RWPE2 (cell line): ENCODE measurements around the gene YAP1.
"Not testable (repeated sequence)": the region's sequence is repeated elsewhere in the genome, so short reads cannot be mapped to it uniquely, and the experiment has no call there.

Source experiments
- ATAC-seq: fragments of 200-7000 bp; cut with Tn5 transposase; 3 replicates; pipeline ENCODE4 v1.9.1; 2021; ENCODE audit warnings: low read depth
- DNase-seq: peaks from one replicate; pipeline ENCODE4 v3.0.0-alpha.2; 2020; ENCODE audit warnings: low spot score
- H3K27ac ChIP-seq: fragments of 450-650 bp; 2 replicates; pipeline ENCODE4 v1.5.1; 2017; ENCODE audit warnings: mild to moderate bottlenecking; ENCODE audit not compliant: poor library complexity, severe bottlenecking
- H3K27me3 ChIP-seq: fragments of 250-450 bp; sonication (Bioruptor Pico); 2 replicates; pipeline ENCODE4 v1.5.1; 2021; ENCODE audit warnings: mild to moderate bottlenecking, moderate library complexity; ENCODE audit not compliant: insufficient read depth, poor library complexity, severe bottlenecking
- H3K36me3 ChIP-seq: fragments of 250-450 bp; sonication (Bioruptor Pico); 2 replicates; pipeline ENCODE4 v1.5.1; 2020; ENCODE audit warnings: low read depth, mild to moderate bottlenecking, moderate library complexity
- H3K4me1 ChIP-seq: fragments of 250-450 bp; sonication (Bioruptor Pico); 2 replicates; pipeline ENCODE4 v1.5.1; 2021; ENCODE audit warnings: mild to moderate bottlenecking, moderate library complexity; ENCODE audit not compliant: insufficient read depth, poor library complexity, severe bottlenecking
- H3K4me3 ChIP-seq: fragments of 250-450 bp; sonication (Bioruptor Pico); 2 replicates; pipeline ENCODE4 v1.5.1; 2021; ENCODE audit warnings: mild to moderate bottlenecking, moderate library complexity; ENCODE audit not compliant: severe bottlenecking
- H3K9me3 ChIP-seq: fragments of 250-450 bp; sonication (Bioruptor Pico); 2 replicates; pipeline ENCODE4 v1.5.1; 2021; ENCODE audit warnings: mild to moderate bottlenecking, moderate library complexity; ENCODE audit not compliant: severe bottlenecking
- TF ChIP-seq, protein P1 (sequence below): fragments of 450-650 bp; IDR thresholded peaks from one replicate; pipeline ENCODE4 v1.5.1; 2017; ENCODE audit warnings: mild to moderate bottlenecking, moderate library complexity; ENCODE audit not compliant: poor library complexity, severe bottlenecking

YAP1 gene

DNA sequence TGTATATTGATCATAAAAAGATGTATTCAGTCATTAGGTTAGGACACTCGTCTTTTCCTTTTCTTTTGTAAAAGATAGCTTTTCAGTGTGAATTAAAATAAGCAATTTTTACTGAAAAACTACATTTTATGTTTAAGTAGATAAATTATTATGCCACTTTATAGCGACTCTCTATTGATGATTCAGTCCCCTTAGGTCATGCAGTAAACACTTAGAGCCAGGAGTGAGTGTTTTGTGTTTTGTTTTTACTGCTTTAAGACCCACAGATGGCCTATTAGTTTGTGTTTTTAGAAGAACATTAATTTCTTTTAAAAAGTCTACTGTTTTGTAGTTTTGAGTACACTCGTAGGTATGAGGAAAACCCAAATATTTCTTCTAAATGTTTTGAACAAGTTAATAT is 86.6 kb downstream of the YAP1 start:
- Histone ChIP-seq H3K4me1 (peaks cover 9% of the 10 kb centered on the region), H3K27ac (no peak overlapping the region), H3K4me3 (no peak overlapping the region), H3K36me3 (peaks cover 75% of the 10 kb centered on the region), H3K9me3 (peaks cover 3% of the 10 kb centered on the region), H3K27me3 (no peaks in the 10 kb centered on the region)
- ATAC-seq: no peak
- DNase-seq: no peak
- TF ChIP-seq, protein P1, sequence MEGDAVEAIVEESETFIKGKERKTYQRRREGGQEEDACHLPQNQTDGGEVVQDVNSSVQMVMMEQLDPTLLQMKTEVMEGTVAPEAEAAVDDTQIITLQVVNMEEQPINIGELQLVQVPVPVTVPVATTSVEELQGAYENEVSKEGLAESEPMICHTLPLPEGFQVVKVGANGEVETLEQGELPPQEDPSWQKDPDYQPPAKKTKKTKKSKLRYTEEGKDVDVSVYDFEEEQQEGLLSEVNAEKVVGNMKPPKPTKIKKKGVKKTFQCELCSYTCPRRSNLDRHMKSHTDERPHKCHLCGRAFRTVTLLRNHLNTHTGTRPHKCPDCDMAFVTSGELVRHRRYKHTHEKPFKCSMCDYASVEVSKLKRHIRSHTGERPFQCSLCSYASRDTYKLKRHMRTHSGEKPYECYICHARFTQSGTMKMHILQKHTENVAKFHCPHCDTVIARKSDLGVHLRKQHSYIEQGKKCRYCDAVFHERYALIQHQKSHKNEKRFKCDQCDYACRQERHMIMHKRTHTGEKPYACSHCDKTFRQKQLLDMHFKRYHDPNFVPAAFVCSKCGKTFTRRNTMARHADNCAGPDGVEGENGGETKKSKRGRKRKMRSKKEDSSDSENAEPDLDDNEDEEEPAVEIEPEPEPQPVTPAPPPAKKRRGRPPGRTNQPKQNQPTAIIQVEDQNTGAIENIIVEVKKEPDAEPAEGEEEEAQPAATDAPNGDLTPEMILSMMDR: no peak

DNA sequence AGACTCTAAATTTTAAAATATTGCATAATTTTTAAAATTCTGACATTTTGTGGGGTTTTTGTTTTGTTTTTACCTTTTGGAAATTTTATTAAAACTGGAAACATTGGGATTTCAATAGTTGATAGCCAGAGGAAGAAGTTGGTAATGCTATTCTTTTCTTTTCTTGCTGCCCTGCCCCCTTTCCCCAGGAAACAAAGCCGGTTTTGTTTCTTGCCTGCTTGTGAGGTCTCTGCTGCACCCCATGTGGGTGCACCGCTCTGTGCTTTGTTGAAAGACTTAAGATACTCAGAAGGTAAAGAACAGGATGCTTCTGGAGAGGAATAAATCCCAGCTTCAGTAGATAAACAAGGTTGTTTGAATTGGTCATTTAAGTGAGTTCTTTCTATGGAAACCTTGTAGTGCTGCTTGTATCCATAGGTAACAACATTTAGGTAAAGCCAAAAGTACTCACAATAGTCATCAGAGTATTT is 87.5 kb downstream of the YAP1 start:
- H3K4me1 ChIP-seq: peaks cover 9% of the 10 kb centered on the region
- no peak for DNase-seq

DNA sequence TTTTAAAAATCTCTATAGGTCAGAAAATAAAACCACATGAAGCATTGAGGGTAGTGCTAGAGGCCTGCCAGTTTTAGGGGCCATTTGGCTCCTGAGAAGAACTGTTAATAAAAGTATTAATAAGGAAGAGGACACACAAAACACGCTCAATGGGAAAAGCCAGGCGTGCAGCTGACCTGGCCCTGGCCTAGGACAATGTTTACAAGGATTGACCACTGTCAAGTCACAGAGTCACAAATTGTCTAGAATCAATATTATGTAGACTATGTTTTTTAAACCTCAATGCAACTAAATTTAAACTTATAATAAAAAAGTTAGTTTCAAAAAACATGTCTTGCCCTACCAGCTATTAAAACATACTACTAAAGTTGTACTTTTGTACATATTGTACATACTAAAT is 89.4 kb downstream of the YAP1 start:
- no peak overlapping the region for H3K27ac ChIP-seq
- peaks cover 67% of the 10 kb centered on the region for H3K36me3 ChIP-seq
- no peaks in the 10 kb centered on the region for H3K9me3 ChIP-seq
- H3K4me1 ChIP-seq: peaks cover 5% of the 10 kb centered on the region
- no peak for ATAC-seq
- no peak overlapping the region for H3K4me3 ChIP-seq
- no peak for DNase-seq
- no peaks in the 10 kb centered on the region for H3K27me3 ChIP-seq
- TF ChIP-seq, protein P1: no peak

More for the DNA sequence above, 87.5 kb downstream of the YAP1 start:
- no peak for ATAC-seq
- H3K27ac ChIP-seq: no peak overlapping the region
- TF ChIP-seq, protein P1: no peak
- no peaks in the 10 kb centered on the region for H3K27me3 ChIP-seq
- no peak overlapping the region for H3K4me3 ChIP-seq
- no peaks in the 10 kb centered on the region for H3K9me3 ChIP-seq
- peaks cover 75% of the 10 kb centered on the region for H3K36me3 ChIP-seq

DNA sequence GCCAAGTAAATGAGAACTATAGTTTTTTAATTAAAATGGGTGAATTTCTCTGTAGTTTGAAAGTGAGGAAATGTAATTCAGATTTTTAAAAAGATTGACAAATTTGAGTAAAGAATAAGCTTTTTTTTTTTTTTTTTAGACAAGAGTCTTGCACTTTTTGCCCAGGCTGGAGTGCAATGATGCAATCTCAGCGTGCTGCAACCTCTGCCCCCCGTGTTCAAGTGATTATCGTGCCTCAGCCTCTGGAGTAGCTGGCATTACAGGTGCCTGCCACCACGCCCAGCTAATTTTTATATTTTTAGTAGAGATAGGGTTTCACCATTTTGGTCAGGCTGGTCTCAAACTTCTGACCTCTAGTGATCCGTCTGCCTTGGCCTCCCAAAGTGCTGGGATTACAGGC is 90.1 kb downstream of the YAP1 start:
- not testable (repeated sequence) for DNase-seq, H3K9me3 ChIP-seq, H3K4me1 ChIP-seq, H3K4me3 ChIP-seq, H3K27me3 ChIP-seq, ATAC-seq, H3K27ac ChIP-seq
- H3K36me3 ChIP-seq: peaks cover 69% of the 10 kb centered on the region

DNA sequence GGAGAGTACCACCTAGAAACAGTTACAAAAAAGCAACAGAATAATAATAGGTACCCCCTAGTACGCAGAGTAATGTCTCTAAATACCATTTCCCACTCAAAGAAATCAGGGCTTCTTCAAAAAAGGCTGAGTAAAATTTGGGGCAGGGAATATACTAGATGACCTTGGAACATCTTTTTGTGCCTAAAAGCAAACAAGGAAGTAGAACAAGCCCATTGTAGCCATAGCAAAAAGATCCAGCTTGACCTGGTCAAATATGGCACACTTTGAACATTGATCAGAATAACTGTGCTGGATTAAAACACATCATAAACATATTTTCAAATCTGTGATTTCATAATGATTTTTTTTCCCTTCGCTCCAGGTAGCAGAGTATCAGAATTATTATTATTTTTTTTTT is 91.5 kb downstream of the YAP1 start:
- no peak overlapping the region for H3K4me3 ChIP-seq
- H3K4me1 ChIP-seq: no peaks in the 10 kb centered on the region
- no peak overlapping the region for H3K27ac ChIP-seq
- TF ChIP-seq, protein P1: no peak
- DNase-seq (no peak), ATAC-seq (no peak)
- no peaks in the 10 kb centered on the region for H3K9me3 ChIP-seq
- H3K27me3 ChIP-seq: no peaks in the 10 kb centered on the region
- H3K36me3 ChIP-seq: peaks cover 74% of the 10 kb centered on the region
